GM21529 (cell line): ENCODE results near the gene MRPL39.
"Not testable (repeated sequence)": the region's sequence is repeated elsewhere in the genome, so short reads cannot be mapped to it uniquely, and the experiment has no call there.

Source experiments
- ATAC-seq: cut with Tn5 transposase; IDR thresholded peaks from one replicate; pipeline ENCODE4 v1.9.1; 2021; ENCODE audit not compliant: unreplicated experiment

MRPL39 gene

GRCh38 chr21:25607151-25608043 is at the start of gene MRPL39:
TSS of gene MRPL39 (minus strand) at chr21:25607481. CDS start at chr21:25607475, 6 bp downstream.
- peak; percentile 91 for ATAC-seq

DNA sequence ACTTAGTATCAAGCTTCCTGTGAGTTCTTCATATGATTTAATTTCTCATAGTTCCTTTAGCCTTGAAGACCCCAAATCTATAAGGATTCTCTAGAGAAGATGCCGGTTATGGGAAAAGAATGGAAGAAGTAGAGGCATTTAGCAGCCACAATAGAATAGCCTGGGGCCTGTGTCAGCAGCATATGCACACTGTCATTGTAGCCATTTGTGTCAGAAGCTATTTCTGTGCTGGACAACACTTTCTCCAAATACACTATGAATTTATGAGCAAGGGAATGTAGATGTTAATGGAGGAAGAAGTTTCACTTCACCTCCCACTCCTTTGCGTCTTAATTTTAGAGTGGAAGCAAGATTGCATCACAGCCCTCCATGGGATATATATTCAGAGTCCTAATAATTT is 49.1 kb upstream of the MRPL39 start:
- no peak for ATAC-seq

GRCh38 chr21:25649146-25649545 is 41.9 kb upstream of the MRPL39 start:
- no peak for ATAC-seq

GRCh38 chr21:25647647-25648046 is 40.4 kb upstream of the MRPL39 start:
- no peak for ATAC-seq

GRCh38 chr21:25646474-25646873 is 39.2 kb upstream of the MRPL39 start:
- no peak for ATAC-seq

- ATAC-seq = no peak
Measured at GRCh38 chr21:25643486-25643885, 36.2 kb upstream of the MRPL39 start.

DNA sequence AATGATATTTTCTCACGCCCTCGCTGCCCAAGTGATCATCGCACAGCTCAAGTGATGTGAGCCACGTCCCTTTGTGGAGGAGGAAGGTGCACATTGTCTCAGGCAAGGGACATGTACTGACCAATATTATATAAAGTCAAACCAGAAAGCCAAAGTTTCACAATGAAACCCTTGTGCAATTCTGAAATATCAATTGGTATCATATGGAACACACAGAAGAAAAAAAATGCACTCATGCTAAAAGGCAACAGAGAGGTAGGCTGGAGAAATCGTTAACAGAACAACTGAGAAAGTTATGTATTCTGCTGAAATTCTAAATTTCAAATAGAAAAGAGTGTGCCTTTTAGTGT is 33.6 kb upstream of the MRPL39 start:
- ATAC-seq = no peak

DNA sequence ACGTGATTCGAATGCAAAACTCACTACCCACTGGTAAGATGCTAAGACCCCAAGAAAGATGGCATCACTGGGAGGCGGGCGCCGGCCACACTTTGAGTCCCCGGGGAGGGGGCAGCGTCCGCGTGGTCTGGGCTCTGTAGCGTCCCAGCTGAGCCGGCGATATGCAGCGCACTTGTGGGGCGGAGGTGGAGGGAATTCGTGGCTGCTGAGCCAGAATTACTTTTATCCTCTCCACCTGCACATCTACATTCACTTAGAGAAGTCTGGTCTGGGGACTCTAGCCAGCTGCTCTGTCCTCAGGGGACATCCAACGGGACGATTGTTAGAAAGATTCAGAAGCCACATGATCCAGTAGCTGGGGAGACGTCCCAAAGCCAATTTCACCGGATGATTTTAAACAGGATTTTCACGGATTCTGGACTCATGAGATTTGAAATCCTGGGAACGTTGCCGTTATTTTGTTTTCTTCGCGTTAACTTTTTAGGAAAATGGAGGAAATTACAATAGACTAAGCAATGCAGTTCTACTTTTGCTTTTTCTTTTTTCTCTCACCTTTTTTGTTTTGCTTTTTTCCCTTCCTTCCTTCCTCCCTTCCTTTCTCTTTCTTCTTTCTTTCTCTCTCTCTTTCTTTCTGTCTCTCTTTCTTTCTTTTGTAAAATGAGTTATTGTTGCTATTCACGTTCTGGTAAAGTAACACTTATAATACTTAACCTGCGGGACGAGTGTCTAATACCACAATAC is 33.1 kb upstream of the MRPL39 start:
- peak; percentile 24 for ATAC-seq

DNA sequence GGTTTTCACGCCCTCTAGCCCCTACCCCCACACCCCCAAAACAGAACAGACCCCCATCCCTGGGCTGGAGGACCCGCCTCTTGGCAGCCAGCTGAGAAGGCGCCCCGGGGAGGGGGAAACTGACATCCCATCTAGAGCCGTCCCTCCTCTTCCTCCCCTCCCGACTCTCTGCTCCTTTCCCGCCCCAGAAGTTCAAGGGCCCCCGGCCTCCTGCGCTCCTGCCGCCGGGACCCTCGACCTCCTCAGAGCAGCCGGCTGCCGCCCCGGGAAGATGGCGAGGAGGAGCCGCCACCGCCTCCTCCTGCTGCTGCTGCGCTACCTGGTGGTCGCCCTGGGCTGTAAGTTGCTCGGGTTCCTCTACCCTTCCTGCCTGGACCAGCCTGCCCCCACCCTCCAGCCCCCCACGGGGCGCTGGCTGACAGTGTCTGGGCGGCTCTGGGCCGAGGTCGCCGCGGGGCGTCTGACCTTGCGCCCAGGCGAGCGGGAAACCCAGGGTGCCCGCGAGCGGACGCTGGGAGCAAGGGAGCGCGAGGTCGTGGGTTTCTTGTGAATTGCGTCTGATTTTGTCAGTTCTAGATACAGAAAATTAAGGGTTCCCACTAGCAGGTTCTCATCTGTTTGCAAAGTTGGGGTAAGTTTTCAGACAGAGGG is 32.4 kb upstream of the MRPL39 start:
- ATAC-seq = peak; percentile 72

DNA sequence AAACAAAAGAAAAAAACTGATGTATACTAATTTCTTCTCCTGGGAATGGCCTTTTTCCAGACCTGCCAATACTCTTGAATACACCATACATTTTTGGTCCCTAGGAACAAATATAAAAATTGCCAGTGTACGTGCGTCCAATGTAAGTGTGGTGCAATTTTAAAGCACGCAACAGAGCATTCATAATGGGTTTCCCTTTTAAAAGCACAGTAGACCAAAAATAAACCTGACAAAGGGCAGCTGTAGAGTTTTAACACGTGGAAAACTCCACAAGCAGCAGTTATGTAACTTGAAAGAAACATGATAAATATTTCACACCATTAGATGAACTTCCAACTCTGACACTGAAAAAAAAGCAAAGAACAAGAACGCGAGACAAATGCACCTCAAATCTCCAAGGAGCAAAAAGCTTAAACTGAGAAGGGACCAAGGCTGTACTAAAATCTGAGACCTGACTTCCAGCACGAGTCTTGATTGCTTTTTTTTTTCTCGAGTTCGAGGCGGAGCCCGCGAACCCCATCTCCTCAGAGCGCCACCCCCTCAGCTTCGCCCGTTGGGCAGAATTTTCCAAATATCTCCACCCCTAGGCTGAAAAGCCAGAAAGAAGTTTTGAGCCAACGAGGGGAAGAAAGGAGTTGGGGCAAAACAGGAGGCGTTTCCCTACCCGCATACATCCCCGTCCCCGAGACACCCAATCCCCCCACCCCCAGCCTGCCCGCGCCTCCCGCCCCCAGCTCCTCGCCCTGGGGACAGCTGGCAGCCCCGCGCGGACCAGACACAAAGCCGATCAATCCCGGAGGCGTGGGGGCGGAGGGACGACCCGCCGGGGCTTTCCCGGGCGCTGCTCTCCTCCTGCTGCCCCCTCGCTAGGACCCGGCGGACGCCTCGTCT is 31.6 kb upstream of the MRPL39 start, which contains the start of gene JAM2:
TSS of gene JAM2 (plus strand) at position 599 of the 891 bp plus-strand sequence. CDS start 564 bp downstream, outside the sequence.
- peak; percentile 55 for ATAC-seq

DNA sequence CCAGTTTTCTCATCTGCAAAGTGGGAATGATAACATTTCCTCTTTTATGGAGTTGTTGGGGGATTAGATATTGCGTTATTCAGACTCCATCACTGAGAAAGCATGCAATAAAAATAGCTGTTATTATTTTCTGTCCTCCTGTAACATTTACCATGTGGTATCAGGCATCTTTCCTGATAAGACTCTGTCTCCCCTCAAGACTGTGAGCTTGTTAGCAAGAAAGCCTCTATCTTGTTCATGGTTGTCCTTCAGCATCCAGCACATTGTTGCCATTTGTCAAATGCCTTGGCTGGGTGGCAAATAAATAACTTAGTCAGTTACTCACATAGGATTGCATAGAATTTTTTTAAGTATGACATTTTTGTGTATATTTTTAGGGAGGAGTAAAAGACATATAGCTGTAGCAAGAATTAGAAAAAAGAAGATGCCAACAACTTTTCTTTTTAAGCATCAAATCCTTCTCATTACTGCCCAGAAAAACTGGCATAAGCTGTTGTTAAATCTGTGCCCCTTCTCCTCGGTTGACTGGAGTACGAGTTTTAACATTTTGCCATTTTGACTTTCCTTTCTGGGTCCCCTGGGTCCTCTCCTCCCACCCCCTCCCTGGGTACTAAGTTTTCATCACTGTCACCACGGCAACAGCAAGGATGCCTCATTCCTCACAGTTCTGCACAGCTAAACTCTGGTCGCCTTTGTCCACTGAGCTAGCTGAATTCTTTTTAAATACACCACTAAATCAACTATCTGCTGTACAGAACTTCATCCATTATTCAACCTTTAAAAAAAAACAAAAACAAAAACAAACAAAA is 30.8 kb upstream of the MRPL39 start:
- ATAC-seq = no peak

GRCh38 chr21:25636727-25637126 is 29.4 kb upstream of the MRPL39 start:
- no peak for ATAC-seq

- no peak for ATAC-seq
Measured at GRCh38 chr21:25635310-25635709, 28.0 kb upstream of the MRPL39 start.

DNA sequence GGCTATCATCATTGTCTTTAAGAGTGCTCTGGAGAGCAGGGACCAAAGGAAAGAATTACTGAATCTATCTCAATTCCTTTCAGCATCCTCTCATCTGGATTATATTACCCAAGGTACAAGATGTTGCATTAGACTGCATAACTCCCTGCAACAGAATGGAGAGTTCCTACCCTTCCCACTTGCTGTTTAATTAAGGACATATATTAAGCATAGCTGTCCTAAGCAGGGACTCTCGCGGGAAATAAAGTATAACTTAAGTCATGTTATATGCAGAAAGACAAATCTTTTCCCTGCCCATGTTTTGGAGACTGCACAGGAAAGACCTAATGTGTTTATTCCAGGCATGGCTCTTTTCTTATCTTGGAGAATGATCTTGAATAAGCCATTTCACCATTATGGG is 25.0 kb upstream of the MRPL39 start:
- ATAC-seq = no peak

DNA sequence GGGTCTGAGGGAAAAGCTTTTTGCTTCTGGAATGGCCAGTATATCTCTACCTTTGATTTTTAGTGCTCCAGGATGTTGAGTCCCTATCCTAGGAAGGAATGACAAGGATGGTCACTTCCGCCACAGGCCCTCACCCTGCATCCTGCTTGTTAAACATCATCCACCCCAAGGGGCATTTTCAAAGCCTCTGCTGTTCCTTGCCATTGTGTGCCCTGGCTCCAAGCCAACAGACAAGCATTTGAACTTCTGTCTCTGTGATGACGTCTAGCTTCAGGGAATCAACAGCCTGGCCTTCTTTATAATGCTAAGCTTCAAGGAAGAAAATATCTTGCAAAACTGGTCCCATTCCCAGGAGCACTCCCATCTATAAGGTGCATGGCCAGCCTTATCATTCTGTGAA is 19.5 kb upstream of the MRPL39 start:
- no peak for ATAC-seq

GRCh38 chr21:25625776-25626555 is 18.7 kb upstream of the MRPL39 start:
- ATAC-seq = not testable (repeated sequence)

DNA sequence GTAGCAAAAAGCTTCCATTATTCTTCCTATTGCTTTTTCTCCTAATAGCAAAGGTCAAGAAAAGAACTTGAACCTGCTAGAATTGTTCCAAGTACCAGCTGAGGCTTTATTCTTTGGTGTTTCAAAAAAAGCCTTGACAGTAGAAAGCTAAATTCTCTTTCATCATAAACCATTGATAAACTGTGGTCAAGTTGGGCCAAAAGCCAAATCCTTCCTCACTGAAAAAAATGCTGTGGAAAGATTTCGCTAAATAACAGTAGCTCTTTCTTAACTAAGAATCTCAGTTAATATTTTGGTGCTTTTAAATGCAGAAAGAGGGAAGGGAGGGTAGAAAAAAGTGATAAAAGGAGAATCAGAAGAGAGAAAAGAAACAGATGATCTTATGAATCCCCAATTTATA is 17.8 kb upstream of the MRPL39 start:
- no peak for ATAC-seq

GRCh38 chr21:25624511-25624910 is 17.2 kb upstream of the MRPL39 start:
- ATAC-seq = no peak

DNA sequence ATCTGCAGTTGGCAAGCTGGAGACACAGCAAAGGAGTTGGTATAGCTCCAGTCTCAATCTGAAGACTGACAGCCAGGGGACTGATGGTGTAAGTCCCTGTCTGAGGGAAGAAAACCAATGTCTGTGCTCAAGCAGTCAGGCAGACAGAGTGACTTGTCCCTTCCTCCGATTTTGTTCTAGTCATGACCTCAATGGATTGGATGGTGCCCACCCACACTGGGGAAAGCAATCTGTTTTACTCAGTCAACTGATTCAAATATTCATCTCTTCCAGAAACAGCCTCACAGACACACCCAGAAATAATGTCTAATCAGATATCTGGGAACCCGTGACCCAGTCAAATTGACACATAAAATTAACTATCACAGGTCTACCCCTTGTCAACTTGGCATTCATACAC is 11.9 kb upstream of the MRPL39 start:
- ATAC-seq = no peak
